GM20431 (cell line): ENCODE measurements around the gene EXO1.
"Not testable (repeated sequence)": the region's sequence is repeated elsewhere in the genome, so short reads cannot be mapped to it uniquely, and the experiment has no call there.

Experiments
- in situ Hi-C: fragments of 300-500 bp; cut with MseI, MboI; formaldehyde crosslinking; loops from one replicate; pipeline ENCODE4 v1.15.0; 2020; ENCODE audit warnings: low sequenced_read_pairs; ENCODE audit not compliant: unreplicated experiment

Gene EXO1

GRCh38 chr1:241847796-241848685 lies at the start of gene EXO1:
TSS of gene EXO1 (plus strand) at chr1:241848204. CDS start at chr1:241850426, 2,222 bp downstream.
- in situ Hi-C loops: loop anchor here (25.0 kb wide), 2 partner anchors 236 to 336 kb away; partner anchors contain the start of gene FH

- in situ Hi-C loops: no loop called here
Measured at GRCh38 chr1:241799416-241799815, 48.6 kb upstream of the EXO1 start.

GRCh38 chr1:241800640-241801039 lies 47.4 kb upstream of the EXO1 start:
- in situ Hi-C loops: no loop called here

- in situ Hi-C loops: no loop called here
Measured at GRCh38 chr1:241802863-241803262, 45.1 kb upstream of the EXO1 start.

- in situ Hi-C loops: not testable (repeated sequence)
Measured at GRCh38 chr1:241804706-241805105, 43.3 kb upstream of the EXO1 start.

- in situ Hi-C loops: no loop called here
Measured at GRCh38 chr1:241808265-241808664, 39.7 kb upstream of the EXO1 start.

DNA sequence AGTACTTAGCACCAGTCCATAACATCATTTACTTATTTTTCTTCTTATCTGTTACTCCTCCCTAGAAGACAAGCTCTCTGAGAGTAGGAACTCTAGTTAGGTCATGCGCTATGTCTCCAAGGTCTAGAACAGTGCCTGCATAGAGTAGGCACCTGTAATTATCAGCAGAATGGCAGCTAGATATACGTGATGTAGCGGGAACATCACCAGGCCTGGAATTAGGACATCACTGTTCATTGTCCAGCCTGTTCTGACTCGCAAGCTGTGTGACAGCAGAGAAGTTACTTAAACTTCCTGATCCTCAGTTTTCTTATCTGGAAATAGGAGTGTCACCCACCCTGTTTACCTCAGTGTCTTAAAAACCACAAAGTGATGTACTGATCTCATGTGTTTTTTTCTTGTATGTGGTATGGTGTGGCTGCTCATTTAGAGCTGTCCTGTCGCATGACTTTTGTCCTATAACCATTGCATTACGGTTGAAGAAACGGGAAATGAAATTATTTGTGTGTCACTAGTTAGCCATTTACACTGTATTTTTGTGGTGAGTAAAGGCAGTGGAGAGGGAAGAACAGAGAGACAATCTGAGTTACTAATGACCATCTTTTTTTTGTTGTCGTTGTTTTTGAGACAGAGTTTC lies 37.1 kb upstream of the EXO1 start:
- in situ Hi-C loops: no loop called here

DNA sequence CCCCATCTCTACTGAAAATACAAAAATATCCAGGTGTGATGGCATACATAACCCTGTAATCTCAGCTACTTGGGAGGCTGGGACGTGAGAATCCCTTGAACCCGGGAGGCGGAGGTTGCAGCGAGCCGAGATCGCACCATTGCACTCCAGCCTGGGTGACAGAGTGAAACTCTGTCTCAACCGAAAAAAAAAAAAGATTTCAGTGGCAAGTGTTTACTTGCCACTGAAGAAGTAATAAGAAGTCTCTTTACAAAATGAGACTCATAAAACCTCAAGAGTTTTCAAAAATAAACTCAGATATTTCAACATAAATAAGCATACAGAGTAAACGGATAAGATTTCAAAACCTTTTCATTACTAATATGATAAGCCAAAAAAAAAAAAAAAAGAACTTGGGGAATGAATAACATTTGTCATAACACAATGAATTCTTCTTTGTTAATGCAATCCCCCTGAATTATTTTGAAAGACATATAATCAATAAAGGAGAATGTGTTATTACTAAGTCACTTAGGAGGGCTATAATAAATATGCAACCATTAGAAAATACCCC lies 34.2 kb upstream of the EXO1 start:
- in situ Hi-C loops: no loop called here

GRCh38 chr1:241816008-241816407 lies 32.0 kb upstream of the EXO1 start:
- in situ Hi-C loops: no loop called here

DNA sequence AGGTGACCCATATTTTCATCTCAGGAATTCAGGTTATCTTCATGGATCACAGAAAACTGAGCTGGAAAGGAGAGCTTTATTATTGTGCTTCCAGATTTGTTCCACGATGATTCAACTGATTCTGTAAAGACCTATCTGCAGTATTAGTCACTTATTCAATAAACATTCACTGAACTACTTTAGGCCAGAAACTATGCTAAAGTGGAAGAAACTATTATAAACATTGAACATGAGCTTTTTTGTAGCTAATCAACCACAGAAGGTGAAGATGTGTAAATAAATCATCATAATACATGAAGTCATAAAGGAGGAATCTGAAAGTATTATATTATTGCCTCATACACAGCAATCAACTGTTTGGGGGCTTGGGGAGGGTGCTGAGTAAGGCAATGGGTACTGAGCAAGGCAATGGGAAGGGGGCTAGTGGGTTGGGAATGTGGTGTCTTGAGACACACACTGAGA lies 30.6 kb upstream of the EXO1 start:
- in situ Hi-C loops: no loop called here

DNA sequence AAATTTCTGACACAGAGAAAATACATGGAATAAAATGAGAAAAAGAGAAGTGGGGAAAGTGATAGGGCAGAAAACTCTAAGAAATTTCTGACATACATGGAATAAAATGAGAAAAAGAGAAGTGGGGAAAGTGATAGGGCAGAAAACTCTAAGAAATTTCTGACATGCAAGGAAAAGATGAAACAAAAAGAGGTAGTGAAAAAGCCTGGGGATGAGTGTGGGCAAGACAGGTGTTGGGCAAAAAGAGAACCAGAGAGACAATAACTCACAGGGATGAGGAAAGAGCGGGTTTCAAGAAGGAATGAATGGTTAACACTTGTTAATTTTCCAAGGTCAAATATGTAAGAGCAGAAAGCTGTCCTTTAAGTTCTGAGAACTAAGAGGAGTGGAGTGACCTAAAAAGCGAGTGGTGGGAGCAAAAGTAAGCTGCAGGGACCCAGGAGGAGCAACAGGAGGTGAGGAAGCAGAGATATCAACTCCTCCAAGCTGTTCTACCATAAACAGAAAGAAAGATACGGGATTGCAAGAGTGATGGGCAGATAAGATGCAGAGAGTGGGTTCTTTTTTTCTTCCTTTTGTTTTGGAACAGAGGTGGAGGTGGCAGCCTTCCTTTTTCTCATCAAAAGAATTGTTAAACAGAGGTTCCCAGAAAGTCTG lies 29.9 kb upstream of the EXO1 start:
- in situ Hi-C loops: no loop called here

- in situ Hi-C loops: no loop called here
Measured at GRCh38 chr1:241819340-241819866, 28.6 kb upstream of the EXO1 start.

DNA sequence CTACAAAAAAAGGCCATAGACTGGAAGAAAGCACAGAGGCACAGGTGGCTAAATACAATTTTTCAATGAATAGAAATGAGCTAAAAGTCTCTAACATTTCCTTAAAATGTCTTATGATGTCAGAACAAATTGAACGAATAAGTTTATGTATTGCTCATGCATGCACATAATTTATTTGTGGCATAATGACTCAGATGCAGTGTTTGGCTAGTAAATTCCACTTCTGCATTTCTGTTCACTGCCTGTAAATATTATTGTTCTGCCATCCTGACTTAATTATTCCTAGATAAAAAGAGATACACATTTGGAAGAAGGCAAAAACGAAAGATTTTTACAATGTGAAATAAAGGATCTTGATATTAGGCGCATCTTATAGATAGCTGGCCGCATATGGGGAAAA lies 26.6 kb upstream of the EXO1 start:
- in situ Hi-C loops: no loop called here

GRCh38 chr1:241822846-241823245 lies 25.2 kb upstream of the EXO1 start:
- in situ Hi-C loops: no loop called here

- in situ Hi-C loops: no loop called here
Measured at GRCh38 chr1:241823925-241824324, 24.1 kb upstream of the EXO1 start.

GRCh38 chr1:241825581-241825980 lies 22.4 kb upstream of the EXO1 start:
- in situ Hi-C loops: loop anchor here (25.0 kb wide), 2 partner anchors 213 to 313 kb away; partner anchors contain the start of gene FH

- in situ Hi-C loops: loop anchor here (25.0 kb wide), 2 partner anchors 214 to 314 kb away; partner anchors contain the start of gene FH
Measured at GRCh38 chr1:241826613-241827012, 21.4 kb upstream of the EXO1 start.

GRCh38 chr1:241827264-241827663 lies 20.7 kb upstream of the EXO1 start:
- in situ Hi-C loops: loop anchor here (25.0 kb wide), 2 partner anchors 215 to 315 kb away; partner anchors contain the start of gene FH

DNA sequence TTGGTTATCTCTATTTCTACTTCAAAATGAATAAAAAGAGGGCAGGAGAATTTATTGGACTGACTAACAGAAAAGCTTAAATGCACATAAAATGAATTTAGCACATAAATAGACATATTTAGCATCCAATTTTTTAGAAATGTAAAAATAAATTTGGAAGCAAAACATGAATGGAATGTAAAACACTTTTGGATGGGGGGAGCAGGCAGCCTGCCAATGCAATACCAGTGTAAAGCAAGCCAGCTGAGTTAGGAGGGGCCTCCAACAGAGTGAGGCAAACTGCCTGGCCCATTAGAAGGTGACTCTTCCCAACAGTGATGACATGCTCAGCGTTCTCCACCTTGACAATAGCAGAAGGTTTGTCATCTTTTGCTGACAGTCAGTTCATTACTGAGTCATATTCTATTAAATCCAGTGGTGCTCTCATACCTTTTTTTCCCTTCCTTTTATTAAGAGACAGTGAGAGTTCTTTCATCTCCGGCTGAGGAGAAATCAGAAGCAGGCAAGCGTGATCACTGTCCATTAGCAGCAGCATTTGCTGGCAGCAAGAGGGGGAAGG lies 19.5 kb upstream of the EXO1 start:
- in situ Hi-C loops: loop anchor here (25.0 kb wide), 2 partner anchors 216 to 316 kb away; partner anchors contain the start of gene FH
